Lower leg skin (tissue), 4 donors: Measurements from ENCODE around the gene POC1A. TPM values are rescaled to one million over a fixed set of nuclear protein-coding genes. Genes with fewer than 3 reads are reported as not detected.

ENCODE experiments used
- DNase-seq, 2 donors: peaks; one replicate each; pipeline ENCODE4 v3.0.0-alpha.2; 2019; ENCODE audit warnings: low spot score in 2 of 2
- H3K4me3 ChIP-seq: fragments of 200-600 bp; sonication (generic); 2 replicates; pipeline ENCODE4 v1.5.1; 2017; ENCODE audit warnings: mild to moderate bottlenecking, low read depth; ENCODE audit not compliant: poor library complexity, severe bottlenecking
- POLR2A ChIP-seq, 2 donors: fragments of 450-650 bp; IDR thresholded peaks; one replicate each; pipeline ENCODE4 v1.6.1; 2016 to 2017; ENCODE audit warnings: antibody characterized with exemption in 2 of 2, mild to moderate bottlenecking in 1 of 2, moderate library complexity in 1 of 2
- WGBS, 2 donors: methylation state at CpG; one replicate each; pipeline ENCODE4 v1.1.5; 2018; 5-methylcytosine and 5-hydroxymethylcytosine counted together
- intact Hi-C: fragments of 100-400 bp; cut with DNase I; formaldehyde crosslinking; loops from one replicate; pipeline ENCODE4 v1.15.0; 2023; ENCODE audit warnings: low total_unique reads
- total RNA-seq, 4 donors: library from RNA; depleted of rRNA; stranded (reverse); fragments of >200 nt; gene quantifications; one replicate each; pipeline ENCODE4 v1.1.0, GENCODE V29; 2016
- TF ChIP-seq, protein P1 (sequence below), 3 donors: fragments of 450-650 bp; IDR thresholded peaks; one replicate each; pipeline ENCODE4 v1.5.1; 2016; ENCODE audit warnings: antibody characterized with exemption in 3 of 3, mild to moderate bottlenecking in 3 of 3, moderate library complexity in 2 of 3

The POC1A gene
- total RNA-seq, 4 donors from 2014 or later = 1.6 to 4.9 (median 1.9) TPM

DNA sequence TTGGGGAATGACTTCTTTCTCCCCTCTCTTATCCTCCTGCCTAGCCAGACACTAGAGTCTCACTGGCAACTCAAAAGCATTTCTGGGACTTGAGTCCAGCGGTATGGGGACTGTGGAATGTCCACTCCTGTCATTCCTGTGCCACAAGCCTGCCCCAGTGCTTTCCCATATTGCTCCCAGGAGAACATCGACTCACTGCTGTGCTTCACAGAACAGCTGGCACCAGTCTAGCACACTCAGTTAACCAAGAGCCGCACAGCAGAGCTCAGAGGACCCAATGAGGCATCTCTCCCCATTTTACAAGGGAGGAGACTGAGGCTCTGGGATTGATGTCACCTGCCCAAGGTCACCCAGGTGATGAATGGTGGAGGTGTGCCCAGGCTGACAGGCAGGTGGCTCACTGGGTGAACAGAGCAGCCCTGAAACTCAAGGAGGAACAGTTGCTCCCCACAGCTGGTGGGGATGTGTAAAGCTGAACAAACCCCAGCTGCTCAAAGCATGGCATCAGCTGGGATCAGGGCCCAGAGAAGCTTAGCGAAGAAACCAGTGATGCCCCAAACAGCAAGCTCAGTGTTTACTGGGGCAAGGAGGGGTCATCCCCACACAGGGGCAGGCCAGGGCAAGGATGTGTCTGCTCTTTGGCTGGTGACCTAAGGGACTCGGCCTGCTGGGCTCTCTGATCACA, 62.5 kb downstream of the POC1A start:
- DNase-seq = no peak
- intact Hi-C loops = no loop called here
- no peak overlapping the region for H3K4me3 ChIP-seq
- WGBS, 2 donors = 79 to 80% methylated on average over 4 to 5 of the region's 5 CpGs
- TF ChIP-seq POLR2A (IDR thresholded peaks at IDR 0.05) = no peak
- TF ChIP-seq, protein P1, sequence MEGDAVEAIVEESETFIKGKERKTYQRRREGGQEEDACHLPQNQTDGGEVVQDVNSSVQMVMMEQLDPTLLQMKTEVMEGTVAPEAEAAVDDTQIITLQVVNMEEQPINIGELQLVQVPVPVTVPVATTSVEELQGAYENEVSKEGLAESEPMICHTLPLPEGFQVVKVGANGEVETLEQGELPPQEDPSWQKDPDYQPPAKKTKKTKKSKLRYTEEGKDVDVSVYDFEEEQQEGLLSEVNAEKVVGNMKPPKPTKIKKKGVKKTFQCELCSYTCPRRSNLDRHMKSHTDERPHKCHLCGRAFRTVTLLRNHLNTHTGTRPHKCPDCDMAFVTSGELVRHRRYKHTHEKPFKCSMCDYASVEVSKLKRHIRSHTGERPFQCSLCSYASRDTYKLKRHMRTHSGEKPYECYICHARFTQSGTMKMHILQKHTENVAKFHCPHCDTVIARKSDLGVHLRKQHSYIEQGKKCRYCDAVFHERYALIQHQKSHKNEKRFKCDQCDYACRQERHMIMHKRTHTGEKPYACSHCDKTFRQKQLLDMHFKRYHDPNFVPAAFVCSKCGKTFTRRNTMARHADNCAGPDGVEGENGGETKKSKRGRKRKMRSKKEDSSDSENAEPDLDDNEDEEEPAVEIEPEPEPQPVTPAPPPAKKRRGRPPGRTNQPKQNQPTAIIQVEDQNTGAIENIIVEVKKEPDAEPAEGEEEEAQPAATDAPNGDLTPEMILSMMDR (IDR thresholded peaks at IDR 0.05) = no peak

DNA sequence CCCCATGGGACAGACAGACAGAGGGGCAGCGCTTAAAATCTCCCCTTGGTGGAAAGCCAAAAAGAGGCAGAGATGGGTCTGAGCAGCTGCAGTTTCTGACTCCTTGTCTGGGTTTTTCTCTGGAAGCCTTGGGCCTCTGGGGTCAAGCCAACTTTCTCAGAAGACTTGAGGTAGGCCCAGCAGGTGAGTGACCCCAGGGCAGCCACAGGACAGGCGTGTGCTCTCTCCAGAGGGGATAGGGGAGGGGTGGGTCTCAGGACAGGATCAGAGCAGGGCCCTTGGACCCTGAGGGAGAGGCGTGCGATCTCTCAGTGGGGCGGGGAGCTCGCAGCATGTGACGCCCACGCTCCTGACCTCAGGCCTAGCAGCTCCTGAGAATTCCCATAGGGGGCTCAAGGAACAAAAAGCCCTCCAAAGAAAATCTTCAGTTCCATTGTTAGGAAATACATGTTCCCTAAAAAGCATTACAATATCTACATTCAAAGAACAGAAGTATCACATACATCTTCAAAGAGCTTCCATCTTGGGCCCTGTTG, 63.2 kb downstream of the POC1A start:
- WGBS, 2 donors = 67 to 81% methylated on average over 8 of the region's 8 CpGs
- intact Hi-C loops = no loop called here
- DNase-seq = no peak
- no peak overlapping the region for H3K4me3 ChIP-seq
- TF ChIP-seq POLR2A (IDR thresholded peaks at IDR 0.05) = no peak
- TF ChIP-seq, protein P1 (IDR thresholded peaks at IDR 0.05) = no peak

DNA sequence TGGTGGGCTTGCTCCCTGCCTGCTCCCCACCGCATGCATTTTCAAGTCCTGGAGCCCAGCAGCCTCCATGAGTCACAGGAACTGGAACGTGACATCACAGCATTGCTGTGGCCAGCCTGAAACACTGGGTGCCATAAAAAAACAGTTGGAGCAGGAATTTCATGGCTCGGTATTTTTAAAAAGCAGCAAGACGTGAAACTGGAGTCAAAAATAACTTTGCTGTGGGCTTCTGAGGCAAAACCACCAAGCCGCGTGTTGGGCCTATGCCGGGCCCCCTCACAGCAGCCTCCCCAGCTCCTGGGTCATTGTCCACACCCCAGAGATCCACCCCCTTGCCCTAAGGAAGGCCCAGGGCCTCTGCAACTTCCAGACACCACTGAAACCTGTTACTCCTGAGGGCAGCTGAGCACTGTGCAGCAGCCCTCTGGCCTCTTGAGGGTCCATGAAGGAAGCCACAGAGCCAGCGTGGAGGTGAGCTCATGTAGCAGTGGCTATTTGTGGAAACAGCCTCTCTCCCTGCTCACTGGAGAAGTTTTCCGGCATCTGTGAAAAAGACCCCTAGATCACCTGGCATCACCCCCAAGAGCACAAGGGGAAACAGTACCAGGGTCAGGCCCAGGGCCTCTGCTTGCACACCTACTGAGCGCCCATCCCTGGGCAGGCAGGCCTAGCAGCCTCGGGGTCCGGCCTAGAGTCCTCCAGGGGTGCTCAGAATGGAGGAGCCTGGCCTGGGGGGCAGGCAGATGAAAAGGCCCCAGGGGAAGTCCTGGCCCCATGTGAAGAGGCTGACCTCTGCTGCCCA, 63.9 kb downstream of the POC1A start:
- DNase-seq = no peak
- H3K4me3 ChIP-seq = no peak overlapping the region
- intact Hi-C loops = no loop called here
- TF ChIP-seq, protein P1 (IDR thresholded peaks at IDR 0.05) = no peak
- no peak for TF ChIP-seq POLR2A (IDR thresholded peaks at IDR 0.05)
- WGBS, 2 donors = 63 to 69% methylated on average over 11 to 12 of the region's 12 CpGs

DNA sequence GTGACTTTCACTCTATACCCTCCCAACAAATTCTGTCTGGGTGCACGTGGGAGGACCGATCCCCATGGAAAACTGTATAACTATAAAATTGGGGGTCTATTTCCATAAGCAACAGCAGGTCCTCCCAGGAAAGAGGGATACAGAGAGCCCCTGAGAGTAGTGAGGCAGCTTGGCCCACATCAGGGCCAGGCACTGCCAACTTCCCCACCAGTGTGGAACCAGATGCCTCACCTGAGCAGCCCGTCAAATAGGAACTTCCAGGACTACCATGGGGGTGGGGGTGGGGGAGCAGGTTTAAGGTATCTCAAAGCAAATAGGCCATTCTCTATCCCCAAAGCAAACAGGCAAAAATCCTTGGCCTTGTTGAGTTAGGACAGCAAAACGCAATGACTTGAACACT, 64.5 kb downstream of the POC1A start:
- TF ChIP-seq POLR2A (IDR thresholded peaks at IDR 0.05) = no peak
- no peak overlapping the region for H3K4me3 ChIP-seq
- no peak for DNase-seq
- 79 to 90% methylated on average over 4 of the region's 4 CpGs for WGBS, 2 donors
- intact Hi-C loops = no loop called here

DNA sequence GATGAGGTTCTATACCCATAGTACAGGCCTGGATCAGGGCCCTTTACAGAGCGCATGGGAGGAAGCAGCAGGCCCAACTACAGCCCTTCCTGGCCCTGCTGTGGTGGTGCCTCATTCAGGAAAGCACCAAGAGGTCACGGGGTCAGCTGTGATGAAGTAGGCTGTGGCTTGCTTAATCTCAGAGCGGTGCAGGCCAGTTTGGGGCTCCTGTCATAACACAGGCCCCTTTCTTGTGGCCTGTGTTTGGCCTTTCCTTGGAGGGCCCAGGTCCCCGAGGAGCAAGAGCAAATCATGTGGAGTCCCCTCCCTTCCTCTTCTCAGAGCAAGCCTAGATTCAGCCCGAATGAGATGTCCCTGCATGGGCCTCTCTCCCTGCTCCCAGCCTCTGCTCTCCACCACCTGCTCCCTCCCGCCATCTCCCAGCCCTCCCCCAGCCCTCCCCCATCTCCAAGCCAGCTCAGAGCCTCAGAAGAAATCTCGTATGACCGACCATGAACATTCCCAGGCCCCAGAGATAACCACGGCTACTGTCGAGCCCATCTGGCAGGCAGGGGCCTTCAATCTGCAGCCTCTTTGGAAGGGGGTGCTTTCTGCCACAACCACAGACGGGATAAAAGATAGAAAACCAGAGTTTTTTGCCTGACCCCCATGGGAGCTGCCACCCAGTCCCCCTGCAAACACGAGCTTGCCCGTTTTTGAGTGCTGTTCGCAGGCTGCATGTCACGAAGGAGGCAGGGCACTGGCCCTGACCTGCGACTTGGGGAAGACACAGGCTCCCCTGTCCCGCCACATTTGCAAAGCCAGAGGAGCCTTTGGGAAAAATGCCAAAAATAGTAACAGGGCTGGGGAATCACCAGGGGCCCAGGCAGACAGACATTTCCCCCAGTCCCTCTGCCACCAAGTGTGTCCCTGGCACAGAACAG, 65.5 kb downstream of the POC1A start:
- TF ChIP-seq, protein P1 (IDR thresholded peaks at IDR 0.05) = no peak
- no peak for TF ChIP-seq POLR2A (IDR thresholded peaks at IDR 0.05)
- no peak for DNase-seq
- intact Hi-C loops = no loop called here
- WGBS, 2 donors = 78% methylated on average over 17 of the region's 17 CpGs
- H3K4me3 ChIP-seq = no peak overlapping the region
